Astrocyte (in vitro differentiated cells and primary cell): ENCODE measurements around the gene AMOTL1. TPM values are rescaled to one million over a fixed set of nuclear protein-coding genes. Genes with fewer than 3 reads are reported as not detected.
A peak's percentile ranks its signal among the peaks of the same experiment; 100 is the strongest.

Experiments
- DNase-seq: peaks from one replicate; pipeline ENCODE4 v3.0.0-alpha.2; 2010; ENCODE audit warnings: low read depth
- FAIRE-seq: peaks from 2 replicates; lab custom pipeline; 2011; peaks lifted over from hg19 to GRCh38; lab: Jason Lieb, UNC
- H2AFZ ChIP-seq: 2 replicates; pipeline ENCODE4 v1.6.0; 2012; ENCODE audit warnings: low read depth, low read length, inconsistent platforms
- H3K27ac ChIP-seq: 2 replicates; pipeline ENCODE4 v1.5.1; 2011; ENCODE audit warnings: low read depth, low read length, inconsistent platforms
- H3K27me3 ChIP-seq: 2 replicates; pipeline ENCODE4 v1.6.0; 2011; ENCODE audit warnings: low read length, inconsistent platforms; ENCODE audit not compliant: insufficient read depth
- H3K36me3 ChIP-seq: 2 replicates; pipeline ENCODE4 v1.5.1; 2011; ENCODE audit warnings: low read length, inconsistent platforms; ENCODE audit not compliant: insufficient read depth
- H3K4me1 ChIP-seq: 2 replicates; pipeline ENCODE4 v1.5.1; 2011; ENCODE audit warnings: low read length, inconsistent platforms; ENCODE audit not compliant: insufficient read depth
- H3K4me2 ChIP-seq: 2 replicates; pipeline ENCODE4 v1.6.0; 2012; ENCODE audit warnings: low read length, inconsistent platforms
- H3K4me3 ChIP-seq: 2 replicates; pipeline ENCODE4 v1.5.1; 2011; ENCODE audit warnings: low read depth, mild to moderate bottlenecking, low read length, inconsistent platforms; ENCODE audit not compliant: insufficient read depth
- H3K79me2 ChIP-seq: 2 replicates; pipeline ENCODE4 v1.6.0; 2012; ENCODE audit warnings: mild to moderate bottlenecking, low read length, inconsistent platforms; ENCODE audit not compliant: insufficient read depth
- H3K9ac ChIP-seq: 2 replicates; pipeline ENCODE4 v1.6.0; 2012; ENCODE audit warnings: mild to moderate bottlenecking, low read length, inconsistent platforms
- H3K9me3 ChIP-seq: 2 replicates; pipeline ENCODE4 v1.5.1; 2012; ENCODE audit warnings: low read depth, mild to moderate bottlenecking, low read length, inconsistent platforms; ENCODE audit not compliant: insufficient read depth
- H4K20me1 ChIP-seq: 2 replicates; pipeline ENCODE4 v1.6.0; 2012; ENCODE audit warnings: low read length, inconsistent platforms; ENCODE audit not compliant: insufficient read depth
- H3K27ac Mint-ChIP-seq: one replicate; pipeline ENCODE4 v1.8.0; 2021; ENCODE audit warnings: mild to moderate bottlenecking, mixed read lengths; ENCODE audit not compliant: unreplicated experiment
- H3K27me3 Mint-ChIP-seq: one replicate; pipeline ENCODE4 v1.8.0; 2021; ENCODE audit warnings: low read depth, mixed read lengths; ENCODE audit not compliant: unreplicated experiment
- H3K36me3 Mint-ChIP-seq: one replicate; pipeline ENCODE4 v1.8.0; 2021; ENCODE audit warnings: low read depth, mixed read lengths; ENCODE audit not compliant: unreplicated experiment
- H3K4me1 Mint-ChIP-seq: one replicate; pipeline ENCODE4 v1.8.0; 2021; ENCODE audit warnings: low read depth, mixed read lengths; ENCODE audit not compliant: unreplicated experiment
- H3K4me3 Mint-ChIP-seq: one replicate; pipeline ENCODE4 v1.8.0; 2021; ENCODE audit warnings: mild to moderate bottlenecking, moderate library complexity, mixed read lengths; ENCODE audit not compliant: unreplicated experiment
- H3K9me3 Mint-ChIP-seq: one replicate; pipeline ENCODE4 v1.8.0; 2021; ENCODE audit warnings: mild to moderate bottlenecking, mixed read lengths; ENCODE audit not compliant: unreplicated experiment
- EZH2 ChIP-seq: IDR thresholded peaks from 2 replicates; pipeline ENCODE4 v1.6.1; 2012; ENCODE audit warnings: mild to moderate bottlenecking, low read length, inconsistent platforms; ENCODE audit not compliant: insufficient read depth
- total RNA-seq: library from RNA; stranded (reverse); gene quantifications from 2 replicates; pipeline ENCODE4 v1.2.1, GENCODE V29; 2021
- TF ChIP-seq, protein P1 (sequence below): IDR thresholded peaks from 2 replicates; pipeline ENCODE4 v1.5.1; 2011; ENCODE audit warnings: low read depth, mild to moderate bottlenecking, inconsistent platforms, low read length, moderate library complexity; ENCODE audit not compliant: insufficient read depth

Gene AMOTL1
- total RNA-seq, 1 donor from 2014 or later, result 47.8 TPM

DNA sequence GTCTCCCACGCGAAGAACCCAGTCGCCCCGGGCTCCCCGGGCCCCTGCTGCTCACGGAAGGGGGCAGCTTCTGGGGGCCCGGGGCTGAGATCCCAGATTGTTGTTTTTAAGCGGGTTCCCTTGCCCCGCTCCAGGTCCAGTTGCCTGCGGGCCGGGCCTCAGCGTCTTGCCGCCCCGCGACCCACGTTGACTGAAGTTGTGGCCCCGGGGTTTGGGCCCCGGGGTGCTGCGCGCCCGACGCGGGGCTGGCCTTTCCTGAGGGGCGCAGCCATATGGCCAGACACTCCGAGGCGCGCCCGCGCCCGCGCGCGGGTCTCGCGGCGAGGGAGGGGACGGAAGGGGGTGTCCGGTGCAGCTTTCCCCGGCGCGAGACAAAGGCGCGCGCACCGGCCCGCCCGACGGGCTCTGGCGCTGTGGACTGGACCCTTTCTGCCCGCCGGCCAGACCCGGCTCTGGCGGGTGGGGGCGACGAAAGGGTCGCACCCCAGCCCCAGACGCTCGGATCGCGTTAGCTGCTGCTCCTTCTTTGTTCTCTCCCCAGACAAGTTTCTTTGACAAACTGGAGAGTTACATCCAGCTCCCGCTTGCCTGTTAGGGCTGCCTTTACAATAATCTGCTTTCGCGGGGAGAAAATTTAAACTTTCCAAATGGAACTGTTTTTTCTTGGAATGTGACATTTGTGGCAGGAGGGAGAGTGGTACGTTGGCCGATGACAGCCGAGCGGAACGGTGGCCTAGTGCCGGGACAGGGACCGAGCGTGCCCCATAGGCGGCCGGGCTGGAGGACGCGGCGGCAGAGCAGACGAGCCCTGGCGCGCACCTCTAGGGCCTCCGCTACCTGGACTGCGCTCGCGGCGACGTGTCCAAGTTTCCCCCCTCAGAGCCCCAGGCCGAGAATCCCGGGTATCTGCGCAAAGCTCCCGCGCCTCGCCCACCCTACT, 716 bp downstream of the AMOTL1 start:
- peak; percentile 32 for DNase-seq
- peak overlapping the region; percentile 97 for H3K4me3 Mint-ChIP-seq
- TF ChIP-seq, protein P1, sequence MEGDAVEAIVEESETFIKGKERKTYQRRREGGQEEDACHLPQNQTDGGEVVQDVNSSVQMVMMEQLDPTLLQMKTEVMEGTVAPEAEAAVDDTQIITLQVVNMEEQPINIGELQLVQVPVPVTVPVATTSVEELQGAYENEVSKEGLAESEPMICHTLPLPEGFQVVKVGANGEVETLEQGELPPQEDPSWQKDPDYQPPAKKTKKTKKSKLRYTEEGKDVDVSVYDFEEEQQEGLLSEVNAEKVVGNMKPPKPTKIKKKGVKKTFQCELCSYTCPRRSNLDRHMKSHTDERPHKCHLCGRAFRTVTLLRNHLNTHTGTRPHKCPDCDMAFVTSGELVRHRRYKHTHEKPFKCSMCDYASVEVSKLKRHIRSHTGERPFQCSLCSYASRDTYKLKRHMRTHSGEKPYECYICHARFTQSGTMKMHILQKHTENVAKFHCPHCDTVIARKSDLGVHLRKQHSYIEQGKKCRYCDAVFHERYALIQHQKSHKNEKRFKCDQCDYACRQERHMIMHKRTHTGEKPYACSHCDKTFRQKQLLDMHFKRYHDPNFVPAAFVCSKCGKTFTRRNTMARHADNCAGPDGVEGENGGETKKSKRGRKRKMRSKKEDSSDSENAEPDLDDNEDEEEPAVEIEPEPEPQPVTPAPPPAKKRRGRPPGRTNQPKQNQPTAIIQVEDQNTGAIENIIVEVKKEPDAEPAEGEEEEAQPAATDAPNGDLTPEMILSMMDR, result no peak
- no peak for TF ChIP-seq EZH2

DNA sequence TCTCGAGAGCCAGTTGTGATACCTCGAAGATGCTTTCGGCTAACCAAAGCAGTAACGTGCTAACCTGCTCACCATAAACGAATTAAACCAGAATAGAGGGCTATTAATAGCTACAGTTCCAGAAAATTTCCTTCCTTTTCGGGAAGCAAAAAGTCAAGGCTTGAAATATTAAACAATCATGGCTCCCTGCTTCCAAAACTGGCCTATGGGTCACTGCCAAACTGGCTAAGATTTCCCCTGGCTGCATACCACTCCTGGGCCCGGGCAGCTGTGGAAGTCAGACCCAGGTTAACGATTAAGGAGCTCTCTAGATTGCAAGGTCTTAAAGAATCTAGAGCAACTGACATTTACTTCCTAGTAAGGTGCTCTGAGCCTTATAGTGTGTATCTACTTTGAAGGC, 1.7 kb downstream of the AMOTL1 start:
- Mint-ChIP-seq H3K4me3 (peak overlapping the region; percentile 97), H3K36me3 (peaks cover 3% of the 10 kb centered on the region), H3K9me3 (no peaks in the 10 kb centered on the region), H3K27ac (peak overlapping the region; percentile 77), H3K4me1 (peaks cover 20% of the 10 kb centered on the region), H3K27me3 (no peaks in the 10 kb centered on the region)
- H3K9ac ChIP-seq, result peak overlapping the region; percentile 97
- H3K36me3 ChIP-seq, result no peaks in the 10 kb centered on the region
- no peak for FAIRE-seq
- no peaks in the 10 kb centered on the region for H3K27me3 ChIP-seq
- TF ChIP-seq, protein P1, result no peak
- no peak for TF ChIP-seq EZH2
- H3K4me3 ChIP-seq, result peak overlapping the region; percentile 94
- peak overlapping the region; percentile 90 for H3K27ac ChIP-seq
- H2AFZ ChIP-seq, result no peak overlapping the region
- DNase-seq, result no peak
- H3K4me2 ChIP-seq, result peak overlapping the region; percentile 91
- no peaks in the 10 kb centered on the region for H3K9me3 ChIP-seq
- peaks cover 53% of the 10 kb centered on the region for H4K20me1 ChIP-seq
- peaks cover 21% of the 10 kb centered on the region for H3K4me1 ChIP-seq
- H3K79me2 ChIP-seq, result peaks cover 66% of the 10 kb centered on the region

More for the DNA sequence above, 716 bp downstream of the AMOTL1 start:
- H4K20me1 ChIP-seq, result peaks cover 43% of the 10 kb centered on the region
- H3K36me3 ChIP-seq, result no peaks in the 10 kb centered on the region
- peak overlapping the region; percentile 97 for H3K9ac ChIP-seq
- FAIRE-seq, result no peak
- H2AFZ ChIP-seq, result peak overlapping the region; percentile 85
- Mint-ChIP-seq H3K27ac (peak overlapping the region; percentile 77), H3K36me3 (peaks cover 3% of the 10 kb centered on the region), H3K27me3 (peaks cover 3% of the 10 kb centered on the region), H3K9me3 (no peaks in the 10 kb centered on the region), H3K4me1 (peaks cover 15% of the 10 kb centered on the region)
- H3K4me3 ChIP-seq, result peak overlapping the region; percentile 94
- peaks cover 21% of the 10 kb centered on the region for H3K4me1 ChIP-seq
- no peaks in the 10 kb centered on the region for H3K27me3 ChIP-seq
- H3K79me2 ChIP-seq, result peaks cover 55% of the 10 kb centered on the region
- H3K27ac ChIP-seq, result peak overlapping the region; percentile 90
- no peaks in the 10 kb centered on the region for H3K9me3 ChIP-seq
- peak overlapping the region; percentile 91 for H3K4me2 ChIP-seq
